Daoy (cell line): ENCODE data around the gene CRCP. TPM values are rescaled to one million over a fixed set of nuclear protein-coding genes. Genes with fewer than 3 reads are reported as not detected.
"Not testable (repeated sequence)": the region's sequence is repeated elsewhere in the genome, so short reads cannot be mapped to it uniquely, and the experiment has no call there.

ENCODE experiments used
- DNase-seq: peaks from one replicate; pipeline ENCODE4 v3.0.0-alpha.2; 2015; ENCODE audit warnings: low read depth
- total RNA-seq: library from RNA; depleted of rRNA; stranded (reverse); fragments of >200 nt; shearing (Covaris generic); gene quantifications from 2 replicates; pipeline ENCODE4 v1.2.3, GENCODE V29; 2014

CRCP gene
- total RNA-seq, 1 experiment from 2014 or later, result 94.3 TPM

DNA sequence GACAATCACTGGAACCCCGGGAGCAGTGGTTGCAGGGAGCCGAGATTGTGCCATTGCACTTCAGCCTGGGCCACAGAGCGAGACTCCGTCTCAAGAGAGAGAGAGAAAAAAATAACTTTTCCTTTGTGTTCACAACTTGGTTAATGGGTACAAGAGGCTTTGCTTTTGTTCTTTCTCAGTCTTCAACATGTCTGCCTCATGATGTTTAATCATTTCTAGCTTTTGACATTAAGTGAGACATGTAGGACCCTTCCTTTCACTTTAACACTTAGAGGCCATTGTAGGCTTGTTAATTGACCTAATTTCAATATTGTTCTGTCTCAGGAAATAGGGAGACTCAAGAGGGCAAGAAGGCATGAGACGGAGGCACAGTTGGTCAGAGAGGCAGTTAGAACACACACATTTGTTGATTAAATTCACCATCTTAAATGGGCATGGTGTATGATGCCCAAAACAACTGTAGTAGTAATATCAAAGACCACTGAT, 9.3 kb upstream of the CRCP start:
- DNase-seq, result no peak

GRCh38 chr7:66108410-66108809, 6.2 kb upstream of the CRCP start:
- not testable (repeated sequence) for DNase-seq

GRCh38 chr7:66110856-66111255, 3.8 kb upstream of the CRCP start:
- peak; percentile 96 for DNase-seq

- DNase-seq, result not testable (repeated sequence)
These were observed 2.2 kb downstream of the CRCP start for GRCh38 chr7:66116680-66117420.

DNA sequence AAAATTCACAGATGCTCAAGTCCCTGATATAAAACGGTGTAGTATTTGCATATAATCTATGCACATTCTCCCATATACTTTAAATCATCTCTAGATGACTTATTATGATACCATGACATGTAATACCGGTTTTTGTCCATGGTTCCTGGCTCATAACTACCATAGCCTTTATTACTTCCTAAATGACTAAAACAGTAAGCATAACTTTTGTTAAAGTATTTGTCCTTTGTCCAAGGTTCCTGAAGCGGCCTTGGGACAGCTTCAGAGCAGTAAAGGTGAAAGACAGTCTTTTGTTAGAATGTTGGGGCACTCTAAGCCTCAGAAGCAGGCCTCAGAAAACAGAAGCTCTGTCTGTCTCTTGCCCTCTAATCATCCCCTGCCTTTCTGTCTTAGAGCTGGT, 4.0 kb downstream of the CRCP start:
- DNase-seq, result no peak

GRCh38 chr7:66119245-66119850, 4.7 kb downstream of the CRCP start:
- DNase-seq, result no peak

GRCh38 chr7:66123175-66123528, 8.5 kb downstream of the CRCP start:
- no peak for DNase-seq

DNA sequence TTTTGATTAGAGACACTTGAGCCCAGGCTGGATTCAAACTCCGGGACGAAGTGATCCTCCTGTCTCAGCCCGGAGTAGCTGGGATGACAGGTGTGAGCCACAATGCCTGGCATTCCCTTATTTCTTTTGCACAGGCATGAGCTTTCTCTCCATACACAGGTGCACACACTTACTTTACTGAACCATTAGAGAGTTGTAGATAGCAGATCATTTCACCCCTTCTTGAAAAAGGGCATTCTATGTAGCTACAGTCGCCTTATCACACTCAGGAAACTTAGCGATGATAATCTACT, 9.9 kb downstream of the CRCP start:
- not testable (repeated sequence) for DNase-seq

DNA sequence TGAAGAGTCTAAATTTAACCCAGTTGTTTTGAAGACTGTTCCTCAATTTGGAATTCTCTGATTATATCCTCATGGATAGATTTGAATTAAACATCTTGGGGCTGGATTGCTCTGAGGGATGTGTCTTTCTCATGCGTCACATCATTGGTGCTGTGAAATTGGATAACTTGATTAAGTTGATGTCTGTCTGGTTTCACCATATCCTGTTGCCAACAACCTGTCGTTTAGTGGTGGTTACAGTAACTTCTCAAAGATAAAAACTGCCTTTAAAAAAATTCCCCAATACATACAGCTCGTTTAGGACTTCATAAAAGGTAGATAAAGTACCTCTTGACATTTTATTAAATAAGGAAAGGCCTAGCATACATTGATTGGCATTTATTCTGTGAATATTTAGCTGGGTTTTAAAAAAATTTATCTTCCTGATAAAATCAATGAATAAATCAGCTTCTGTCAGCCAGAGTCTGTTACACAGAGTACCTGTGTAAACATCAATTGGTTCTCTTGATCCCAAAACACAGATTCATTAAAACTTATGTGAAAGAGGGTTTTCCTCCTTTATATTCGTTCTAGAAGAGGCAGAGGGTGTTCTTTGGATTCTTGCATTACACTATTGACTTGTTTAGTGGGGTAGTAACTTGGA, 10.5 kb downstream of the CRCP start:
- DNase-seq, result no peak

DNA sequence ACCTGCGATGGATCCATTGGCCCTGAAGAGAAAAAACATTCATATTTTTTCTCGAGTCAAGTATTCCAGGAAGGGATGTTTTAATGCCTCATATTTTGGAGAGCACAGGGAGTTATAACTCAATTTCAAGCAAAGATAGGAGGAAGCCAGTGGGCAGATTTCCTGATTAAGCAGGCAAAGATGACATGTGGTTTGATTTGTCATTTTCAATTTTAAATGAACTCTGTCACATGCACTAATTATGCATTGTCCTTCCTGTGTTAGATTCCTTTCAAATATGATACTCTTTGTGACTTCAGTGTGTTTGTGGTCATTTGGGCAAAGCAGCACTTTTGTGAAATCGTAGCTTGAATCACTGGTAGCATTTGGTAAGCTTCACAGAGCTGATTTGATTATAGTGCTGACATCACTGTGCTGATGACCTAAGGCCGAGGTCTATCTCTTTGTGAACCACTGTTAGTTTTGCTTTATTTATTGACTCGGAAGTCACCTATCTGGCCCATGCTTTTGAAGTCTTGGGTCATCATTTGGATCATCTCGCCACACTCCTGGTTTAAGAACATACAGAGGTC, 11.2 kb downstream of the CRCP start:
- not testable (repeated sequence) for DNase-seq

DNA sequence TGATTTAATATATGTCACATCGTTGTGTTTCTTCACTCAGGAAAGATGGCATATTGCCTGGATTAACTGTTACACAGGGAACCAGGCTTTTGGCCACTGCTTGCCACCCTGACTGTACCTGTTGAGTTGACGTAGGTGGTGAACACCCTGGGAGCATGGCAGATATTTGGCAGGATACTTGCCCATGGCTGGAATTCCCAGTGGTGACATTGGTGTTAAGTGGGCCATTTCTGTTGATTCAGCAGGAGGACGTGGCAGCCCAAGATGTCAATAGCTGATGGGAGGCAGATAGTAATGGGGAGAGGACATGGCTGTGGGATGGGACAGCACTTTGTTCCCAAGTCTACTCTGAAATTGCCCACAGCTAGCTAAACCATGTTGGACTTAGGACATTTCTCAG, 12.5 kb downstream of the CRCP start:
- DNase-seq, result not testable (repeated sequence)

- no peak for DNase-seq
These were observed 24.5 kb downstream of the CRCP start for GRCh38 chr7:66138994-66139752.

DNA sequence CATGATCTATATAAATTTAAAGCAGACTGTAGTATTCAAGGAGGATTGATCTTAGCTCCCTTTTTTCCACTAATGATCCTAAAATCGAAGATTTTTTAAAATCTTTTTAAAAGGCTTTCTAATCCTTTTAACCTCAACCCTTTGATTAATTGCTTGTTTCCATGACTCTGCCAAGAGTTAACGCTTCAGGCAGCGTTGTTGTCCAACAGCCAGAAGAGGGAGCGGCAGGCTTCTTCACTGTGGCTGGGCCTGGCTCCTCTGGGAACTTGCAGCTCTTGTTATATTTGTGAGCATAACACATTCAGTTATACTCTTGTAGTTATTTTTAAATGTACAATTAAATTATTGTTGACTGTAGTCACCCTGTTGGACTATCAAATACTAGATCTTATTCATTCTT, 26.3 kb downstream of the CRCP start:
- DNase-seq, result peak; percentile 58

DNA sequence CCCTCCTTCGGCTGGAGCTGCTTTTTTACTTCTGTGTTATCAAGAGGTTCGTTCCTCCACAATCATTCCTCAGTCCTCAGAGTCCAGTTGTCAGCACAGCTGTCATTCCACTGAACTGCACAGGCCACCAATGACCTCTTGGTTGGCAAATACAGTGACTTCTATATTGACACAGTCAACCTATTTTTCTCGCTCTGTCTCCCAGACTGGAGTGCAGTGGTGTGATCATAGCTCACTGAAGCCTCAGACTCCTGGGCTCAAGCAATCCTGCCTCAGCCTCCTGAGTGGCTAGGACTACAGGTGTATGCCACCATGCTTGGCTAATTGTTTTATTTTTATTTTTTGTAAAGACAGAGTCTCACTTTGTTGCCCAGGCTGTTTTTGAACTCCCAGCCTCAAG, 27.7 kb downstream of the CRCP start:
- no peak for DNase-seq

GRCh38 chr7:66142996-66143395, 28.3 kb downstream of the CRCP start:
- DNase-seq, result no peak

DNA sequence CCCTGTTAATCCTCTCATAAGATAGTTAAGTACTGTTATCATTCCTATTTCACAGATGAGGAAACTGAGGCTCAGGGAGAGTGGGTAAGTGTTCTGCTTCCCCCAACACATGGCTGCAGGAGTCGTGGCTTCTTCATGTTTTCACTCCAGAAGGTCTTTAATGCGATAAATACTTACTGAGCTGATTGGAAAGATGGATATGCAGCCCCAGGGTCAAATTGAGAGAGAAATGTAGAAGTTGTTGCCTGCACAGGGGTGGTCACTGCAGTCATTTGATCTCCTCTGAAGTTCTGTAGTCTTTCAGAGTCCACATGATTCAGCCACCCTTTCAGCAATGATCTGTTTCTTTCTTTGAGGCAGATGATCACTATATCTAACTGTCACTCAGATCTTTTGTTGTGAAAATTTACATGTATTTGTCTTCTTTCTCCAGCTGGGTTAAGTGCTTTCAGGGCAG, 29.3 kb downstream of the CRCP start:
- DNase-seq, result no peak

GRCh38 chr7:66145400-66146104, 30.9 kb downstream of the CRCP start:
- DNase-seq, result no peak

DNA sequence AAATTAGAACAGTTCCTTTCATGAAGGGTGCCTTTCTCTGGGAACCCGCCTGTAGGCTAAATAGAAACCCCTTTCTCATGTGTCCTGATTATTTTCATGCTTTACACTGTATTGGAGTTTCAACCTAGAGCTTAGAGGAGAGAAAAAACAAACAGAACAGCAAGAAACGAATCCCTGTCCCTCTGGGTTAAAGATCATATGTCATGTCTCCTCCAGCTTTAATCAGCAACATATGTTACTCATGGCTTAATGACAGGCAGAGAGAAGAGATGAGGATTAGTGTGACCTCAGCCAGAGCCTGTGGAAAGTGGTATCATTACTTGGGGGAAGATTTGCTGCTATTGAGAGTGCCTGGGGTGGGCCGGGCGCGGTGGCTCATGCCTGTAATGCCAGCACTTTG, 32.1 kb downstream of the CRCP start:
- no peak for DNase-seq

DNA sequence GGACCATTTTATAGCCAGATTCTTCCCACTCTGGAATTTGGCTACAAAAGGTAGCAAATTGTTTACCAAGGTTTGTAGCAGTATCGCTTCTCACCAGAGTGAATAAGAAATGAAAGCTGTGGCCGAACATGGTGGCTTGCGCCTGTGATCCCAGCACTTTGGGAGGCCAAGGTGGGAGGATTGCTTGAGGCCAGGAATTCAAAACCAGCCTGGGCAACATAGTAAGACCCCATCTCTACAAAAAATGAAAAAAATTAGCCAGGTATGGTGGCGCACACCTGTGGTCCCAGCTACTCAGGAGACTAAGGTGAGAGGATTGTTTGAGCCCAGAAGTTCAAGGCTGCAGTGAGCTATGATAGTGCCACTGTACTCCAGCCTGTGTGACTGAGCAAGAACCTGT, 33.0 kb downstream of the CRCP start:
- not testable (repeated sequence) for DNase-seq

DNA sequence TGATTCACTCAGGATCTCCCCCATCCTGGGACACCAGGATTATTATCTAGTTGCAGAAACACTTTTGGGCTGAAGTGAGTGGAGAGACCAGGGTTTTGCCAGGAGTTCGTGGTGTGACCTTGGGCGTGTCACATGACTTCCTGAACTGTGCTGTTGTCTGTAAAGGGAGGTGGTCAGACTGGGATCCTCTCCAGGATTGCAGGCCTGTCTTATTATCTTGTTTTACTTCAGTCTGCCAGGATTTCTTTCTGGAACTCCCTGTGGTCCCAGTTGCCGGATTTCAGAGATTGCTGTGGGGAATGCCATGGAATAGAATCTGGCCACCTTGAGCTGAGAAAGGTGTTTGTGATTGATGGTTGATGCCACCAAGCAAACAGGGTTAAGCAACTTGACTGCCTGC, 35.8 kb downstream of the CRCP start:
- DNase-seq, result peak; percentile 32
